Muscle of leg (tissue), 11 donors: Measurements from ENCODE around the gene GNB1L. TPM values are rescaled to one million over a fixed set of nuclear protein-coding genes. Genes with fewer than 3 reads are reported as not detected.

Source experiments
- DNase-seq: peaks from one replicate; pipeline ENCODE4 v3.0.0; 2013
- H3K27ac ChIP-seq: one replicate; pipeline ENCODE4 v1.5.1; 2013; ENCODE audit warnings: mild to moderate bottlenecking, low read length, control low read depth
- H3K27me3 ChIP-seq: one replicate; pipeline ENCODE4 v1.6.1; 2013; ENCODE audit warnings: low read length; ENCODE audit not compliant: control insufficient read depth, insufficient read depth
- H3K36me3 ChIP-seq: one replicate; pipeline ENCODE4 v1.6.1; 2013; ENCODE audit warnings: low read length; ENCODE audit not compliant: control insufficient read depth, insufficient read depth
- H3K4me1 ChIP-seq: one replicate; pipeline ENCODE4 v1.6.1; 2013; ENCODE audit warnings: low read length; ENCODE audit not compliant: control insufficient read depth, insufficient read depth
- H3K4me3 ChIP-seq: one replicate; pipeline ENCODE4 v1.5.1; 2013; ENCODE audit warnings: low read length, control low read depth
- H3K9me3 ChIP-seq: replicated peaks from 2 replicates; pipeline ENCODE4 v1.6.1; 2013; ENCODE audit warnings: low read depth, low read length; ENCODE audit not compliant: control insufficient read depth
- WGBS: methylation state at CpG from one replicate; pipeline ENCODE4 v1.1.5; 2013; ENCODE audit warnings: missing lambda C conversion rate; ENCODE audit not compliant: insufficient coverage; 5-methylcytosine and 5-hydroxymethylcytosine counted together
- polyA plus RNA-seq, 8 donors: library from polyadenylated mRNA; unstranded; fragments of 120-200 nt; gene quantifications; one replicate each; pipeline versions ENCODE4 v1.2.1 to v1.2.3, GENCODE V29; 2013; ENCODE audit warnings: inconsistent platforms in 1 of 8, low replicate concordance in 1 of 8; ENCODE audit not compliant: insufficient read length in 8 of 8, insufficient read depth in 1 of 8
- total RNA-seq: library from RNA; stranded (reverse); fragments of 120-200 nt; gene quantifications from one replicate; pipeline ENCODE4 v1.2.4, GENCODE V29; 2013

GNB1L gene
- total and polyA plus RNA-seq, 9 donors = 3.0 to 6.9 (median 4.6) TPM

- no peak overlapping the region for H3K27ac ChIP-seq
- no peak overlapping the region for H3K4me3 ChIP-seq
- no peak for DNase-seq
- peaks cover 43% of the 10 kb centered on the region for H3K4me1 ChIP-seq
- no peaks in the 10 kb centered on the region for H3K9me3 ChIP-seq
- H3K36me3 ChIP-seq = no peaks in the 10 kb centered on the region
- 88% methylated on average over 13 of the region's 13 CpGs for WGBS
- peaks cover 2% of the 10 kb centered on the region for H3K27me3 ChIP-seq
Measured at GRCh38 chr22:19800761-19801244, 53.9 kb downstream of the GNB1L start.

- Histone ChIP-seq H3K27me3 (peaks cover 2% of the 10 kb centered on the region), H3K4me1 (peaks cover 45% of the 10 kb centered on the region), H3K36me3 (no peaks in the 10 kb centered on the region), H3K9me3 (no peaks in the 10 kb centered on the region), H3K27ac (no peak overlapping the region), H3K4me3 (no peak overlapping the region)
- WGBS = 74% methylated on average over 7 of the region's 8 CpGs
- DNase-seq = no peak
Measured at GRCh38 chr22:19800306-19800705, 54.4 kb downstream of the GNB1L start.

DNA sequence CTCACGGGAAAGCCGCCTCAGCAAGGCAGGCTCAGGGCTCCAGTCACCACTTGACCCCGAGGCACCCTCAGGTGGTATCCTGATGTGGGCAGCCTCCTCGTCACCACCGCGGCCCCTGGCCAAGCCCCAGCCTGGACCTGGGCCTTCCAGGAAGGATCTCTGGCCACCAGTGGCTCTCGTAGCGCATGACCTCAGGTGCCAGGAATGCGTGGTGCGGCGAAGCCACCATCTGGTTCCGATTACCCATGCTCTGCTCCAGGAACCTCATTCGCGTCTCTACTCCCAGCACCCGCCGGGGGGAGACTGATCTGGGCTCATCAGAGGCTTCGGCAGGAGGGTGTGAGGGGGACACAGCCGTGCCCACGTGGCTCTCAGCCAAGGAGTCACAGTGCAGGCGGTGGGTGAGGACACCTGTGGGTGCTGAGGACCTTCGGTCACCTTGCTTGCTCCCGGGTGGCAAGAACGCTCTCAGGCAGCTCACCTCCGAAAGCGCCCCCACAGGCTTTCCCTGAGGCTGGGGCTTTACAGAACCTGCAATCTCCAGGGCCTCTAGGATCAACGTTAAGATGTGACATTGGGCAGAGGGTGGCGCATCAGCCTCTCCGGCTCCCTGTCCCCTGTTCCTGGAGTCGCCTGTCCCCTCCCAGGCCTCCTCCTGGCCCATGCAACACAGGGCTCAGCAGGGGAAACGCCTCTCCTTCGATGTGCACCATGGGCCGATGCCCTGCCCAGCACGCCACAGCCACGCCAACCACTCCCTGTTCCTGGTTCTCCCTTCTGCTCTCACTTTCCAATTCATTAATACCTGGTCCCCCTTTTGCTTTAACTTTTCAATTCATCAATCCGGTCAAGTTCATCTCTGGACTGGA, 55.1 kb downstream of the GNB1L start:
- H3K27ac ChIP-seq = peak overlapping the region; percentile 57
- no peaks in the 10 kb centered on the region for H3K36me3 ChIP-seq
- peaks cover 45% of the 10 kb centered on the region for H3K4me1 ChIP-seq
- no peaks in the 10 kb centered on the region for H3K9me3 ChIP-seq
- 28% methylated on average over 34 of the region's 35 CpGs for WGBS
- DNase-seq = peak; percentile 95
- no peak overlapping the region for H3K4me3 ChIP-seq
- peaks cover 2% of the 10 kb centered on the region for H3K27me3 ChIP-seq

- Histone ChIP-seq H3K9me3 (no peaks in the 10 kb centered on the region), H3K4me1 (peaks cover 45% of the 10 kb centered on the region), H3K27me3 (peaks cover 2% of the 10 kb centered on the region), H3K4me3 (no peak overlapping the region), H3K27ac (peak overlapping the region; percentile 57), H3K36me3 (no peaks in the 10 kb centered on the region)
- 29% methylated on average over 5 of the region's 9 CpGs for WGBS
- DNase-seq = peak; percentile 77
Measured at GRCh38 chr22:19798891-19799293, 55.8 kb downstream of the GNB1L start.

DNA sequence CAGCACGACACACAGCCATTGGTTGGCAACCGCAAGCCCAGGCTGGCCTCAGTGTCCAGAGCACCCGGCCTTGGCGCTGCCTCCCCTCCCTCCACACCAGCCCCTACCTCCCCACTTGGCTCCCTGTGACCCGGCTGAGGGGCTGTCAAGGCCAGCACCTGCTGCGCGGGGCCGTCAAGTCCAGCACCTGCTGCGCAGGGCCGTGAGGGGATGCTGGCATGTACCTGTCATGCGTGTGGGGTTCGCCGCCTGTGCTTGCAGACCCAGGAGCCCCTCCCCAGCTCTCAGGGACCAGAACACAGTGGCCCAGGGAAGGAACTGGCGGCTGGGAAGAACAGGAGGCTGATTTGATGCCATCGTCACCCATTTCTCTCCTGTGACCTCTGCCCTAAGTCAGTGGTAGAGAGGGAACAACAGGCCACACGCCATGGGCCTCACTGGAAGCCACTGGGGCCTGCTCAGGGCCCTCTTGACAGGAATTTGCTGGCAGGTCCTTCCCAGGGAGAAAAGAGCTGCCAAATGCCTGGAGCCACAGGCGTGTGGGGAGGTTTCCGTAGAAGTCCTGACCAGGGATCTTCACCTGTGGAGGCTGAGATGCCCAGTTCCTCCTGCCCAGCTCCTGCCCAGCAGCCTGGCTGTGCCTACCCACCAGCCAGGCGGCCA, 56.5 kb downstream of the GNB1L start:
- no peak overlapping the region for H3K4me3 ChIP-seq
- H3K4me1 ChIP-seq = peaks cover 45% of the 10 kb centered on the region
- no peak overlapping the region for H3K27ac ChIP-seq
- 90% methylated on average over 16 of the region's 19 CpGs for WGBS
- DNase-seq = no peak
- no peaks in the 10 kb centered on the region for H3K36me3 ChIP-seq
- peaks cover 2% of the 10 kb centered on the region for H3K27me3 ChIP-seq
- H3K9me3 ChIP-seq = peaks cover 3% of the 10 kb centered on the region

DNA sequence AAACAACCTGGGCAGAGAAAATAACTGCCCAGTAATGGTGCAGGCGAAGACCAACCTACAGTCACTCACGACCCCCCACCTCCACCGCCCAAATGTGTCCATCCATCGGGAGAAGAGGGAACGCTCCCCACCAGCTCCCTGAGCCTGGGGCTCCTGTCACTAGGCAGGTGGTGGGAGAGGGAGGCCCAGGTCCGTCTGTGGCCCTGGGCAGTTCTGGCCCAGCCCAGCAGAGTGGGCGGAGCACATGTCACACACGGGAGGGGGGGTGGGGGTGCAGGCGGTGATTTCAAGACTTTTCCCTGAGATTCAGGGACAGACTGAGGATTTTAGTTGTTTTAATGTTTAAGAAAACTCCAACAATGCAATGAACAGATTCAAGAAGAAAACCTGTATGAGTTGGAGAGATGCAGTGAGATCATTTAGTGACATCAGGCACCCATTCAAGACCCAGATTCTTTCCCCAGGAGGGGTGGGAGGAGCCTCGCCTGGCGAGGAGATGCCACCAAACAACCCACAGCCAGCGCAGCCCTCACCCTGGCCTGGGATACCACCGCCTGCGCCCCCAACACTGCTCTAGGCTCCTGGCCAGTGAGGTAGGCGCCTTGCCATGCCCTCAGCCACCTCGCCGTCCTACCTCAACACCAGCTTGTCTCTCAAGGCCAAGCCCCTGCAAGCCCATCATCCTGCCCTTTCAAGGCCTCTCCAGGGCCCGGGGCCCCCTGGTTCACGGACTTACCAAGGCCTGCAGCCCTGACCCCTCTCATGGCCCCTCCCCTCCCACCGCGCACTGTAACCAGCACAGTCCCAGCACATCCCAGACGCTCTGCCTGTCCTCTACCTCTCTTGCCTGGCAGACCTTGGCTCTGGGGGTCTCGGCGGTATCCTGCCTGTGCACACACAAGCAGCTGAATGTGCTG, 57.3 kb downstream of the GNB1L start:
- Histone ChIP-seq H3K9me3 (peaks cover 4% of the 10 kb centered on the region), H3K36me3 (no peaks in the 10 kb centered on the region), H3K4me1 (peaks cover 44% of the 10 kb centered on the region), H3K27ac (no peak overlapping the region), H3K4me3 (no peak overlapping the region), H3K27me3 (peaks cover 2% of the 10 kb centered on the region)
- WGBS = 75% methylated on average over 18 of the region's 24 CpGs
- no peak for DNase-seq

DNA sequence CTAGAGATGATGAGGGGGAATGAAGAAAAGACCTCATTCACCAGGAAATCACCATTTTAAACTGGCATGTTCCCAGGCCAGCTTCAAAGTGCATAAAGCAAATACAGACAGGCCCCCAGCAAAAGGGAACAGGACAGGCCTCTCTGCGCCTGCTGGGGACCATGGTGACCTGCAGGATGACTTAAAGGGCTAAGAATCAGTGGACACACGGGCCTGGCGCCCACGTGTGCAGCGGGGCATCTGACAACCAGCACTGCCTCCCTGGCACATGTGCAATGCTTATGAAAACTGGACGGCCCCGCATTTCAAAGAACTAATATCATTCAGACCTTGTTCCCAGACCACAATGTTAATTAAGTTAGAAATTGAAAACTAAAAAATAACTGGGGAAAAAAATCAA, 58.5 kb downstream of the GNB1L start:
- no peak for DNase-seq
- no peak overlapping the region for H3K27ac ChIP-seq
- H3K27me3 ChIP-seq = peaks cover 2% of the 10 kb centered on the region
- H3K4me3 ChIP-seq = no peak overlapping the region
- H3K9me3 ChIP-seq = peaks cover 14% of the 10 kb centered on the region
- H3K4me1 ChIP-seq = peaks cover 37% of the 10 kb centered on the region
- WGBS = 70% methylated on average over 4 of the region's 7 CpGs
- no peaks in the 10 kb centered on the region for H3K36me3 ChIP-seq

DNA sequence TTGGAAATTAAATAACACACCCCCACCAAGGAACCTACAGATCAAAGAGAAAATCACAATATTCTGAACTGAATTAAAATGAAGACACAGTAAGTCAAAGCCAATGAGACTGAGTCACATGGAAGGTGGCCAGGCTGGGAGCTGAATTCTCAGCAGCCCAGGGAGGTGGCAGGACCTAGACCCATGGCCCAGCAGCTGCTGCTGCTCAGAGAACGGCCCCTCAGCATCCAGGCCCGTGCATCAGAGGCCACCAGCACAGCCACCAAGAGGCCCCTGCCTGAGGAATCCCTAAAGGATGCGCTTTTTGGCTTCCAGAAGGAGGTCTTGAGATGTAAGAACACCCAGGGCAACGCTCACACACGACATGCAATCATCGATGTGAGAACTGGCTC, 59.1 kb downstream of the GNB1L start:
- H3K27ac ChIP-seq = no peak overlapping the region
- peaks cover 2% of the 10 kb centered on the region for H3K27me3 ChIP-seq
- H3K9me3 ChIP-seq = peaks cover 14% of the 10 kb centered on the region
- peak; percentile 42 for DNase-seq
- H3K36me3 ChIP-seq = no peaks in the 10 kb centered on the region
- H3K4me3 ChIP-seq = no peak overlapping the region
- WGBS = 69% methylated on average over 6 of the region's 6 CpGs
- H3K4me1 ChIP-seq = peaks cover 32% of the 10 kb centered on the region

- no peak overlapping the region for H3K4me3 ChIP-seq
- H3K4me1 ChIP-seq = peaks cover 14% of the 10 kb centered on the region
- H3K9me3 ChIP-seq = peaks cover 14% of the 10 kb centered on the region
- no peak overlapping the region for H3K27ac ChIP-seq
- 83% methylated on average over 1 of the region's 2 CpGs for WGBS
- no peak for DNase-seq
- H3K27me3 ChIP-seq = peaks cover 2% of the 10 kb centered on the region
- no peaks in the 10 kb centered on the region for H3K36me3 ChIP-seq
Measured at GRCh38 chr22:19793661-19794310, 60.9 kb downstream of the GNB1L start.
